AG09319 (cell line): Measurements from ENCODE around the gene DENND2A.
"Not testable (repeated sequence)": the region's sequence is repeated elsewhere in the genome, so short reads cannot be mapped to it uniquely, and the experiment has no call there.

Experiments used
- DNase-seq: peaks from one replicate; pipeline ENCODE4 v3.0.0-alpha.2; 2010; ENCODE audit warnings: low read depth; ENCODE audit errors: extremely low read depth
- CTCF ChIP-seq: IDR thresholded peaks from 2 replicates; pipeline ENCODE4 v1.5.1; 2011; ENCODE audit warnings: low read depth, mild to moderate bottlenecking, inconsistent platforms, low read length, moderate library complexity

The DENND2A gene

DNA sequence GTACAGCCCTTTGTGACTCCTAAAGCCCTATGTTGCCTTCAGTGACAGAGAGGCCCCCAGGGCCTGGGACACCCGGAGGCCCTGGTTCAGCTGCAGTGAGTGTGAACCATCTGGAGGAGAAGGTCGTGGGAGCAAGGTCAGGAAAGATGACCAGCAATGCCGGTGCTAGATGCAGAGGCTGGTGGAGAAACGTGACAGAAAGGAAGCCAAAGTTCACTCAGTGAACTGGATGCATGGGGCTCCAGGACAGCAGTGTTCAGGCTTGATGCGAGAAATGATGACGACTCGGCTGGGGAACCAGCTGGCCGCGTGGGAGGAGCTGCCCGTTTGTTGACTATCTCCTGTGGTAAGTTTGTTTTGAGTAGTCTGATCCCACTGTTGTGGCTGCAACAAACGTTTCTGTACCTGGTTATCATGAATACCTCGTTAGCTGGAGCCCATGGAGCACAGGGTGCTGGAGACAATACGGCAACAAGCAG, 107.2 kb downstream of the DENND2A start:
- TF ChIP-seq CTCF: no peak
- DNase-seq: no peak

DNA sequence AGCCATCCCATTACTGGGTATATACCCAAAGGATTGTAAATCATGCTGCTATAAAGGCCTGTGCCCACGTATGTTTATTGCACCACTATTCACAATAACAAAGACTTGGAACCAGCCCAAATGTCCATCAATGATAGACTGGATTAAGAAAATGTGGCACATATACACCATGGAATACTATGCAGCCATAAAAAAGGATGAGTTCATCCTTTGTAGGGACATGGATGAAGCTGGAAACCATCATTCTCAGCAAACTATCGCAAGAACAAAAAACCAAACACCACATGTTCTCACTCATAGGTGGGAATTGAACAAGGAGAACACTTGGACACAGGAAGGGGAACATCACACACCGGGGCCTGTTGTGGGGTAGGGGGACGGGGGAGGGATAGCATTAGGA, 111.2 kb downstream of the DENND2A start:
- DNase-seq: not testable (repeated sequence)

DNA sequence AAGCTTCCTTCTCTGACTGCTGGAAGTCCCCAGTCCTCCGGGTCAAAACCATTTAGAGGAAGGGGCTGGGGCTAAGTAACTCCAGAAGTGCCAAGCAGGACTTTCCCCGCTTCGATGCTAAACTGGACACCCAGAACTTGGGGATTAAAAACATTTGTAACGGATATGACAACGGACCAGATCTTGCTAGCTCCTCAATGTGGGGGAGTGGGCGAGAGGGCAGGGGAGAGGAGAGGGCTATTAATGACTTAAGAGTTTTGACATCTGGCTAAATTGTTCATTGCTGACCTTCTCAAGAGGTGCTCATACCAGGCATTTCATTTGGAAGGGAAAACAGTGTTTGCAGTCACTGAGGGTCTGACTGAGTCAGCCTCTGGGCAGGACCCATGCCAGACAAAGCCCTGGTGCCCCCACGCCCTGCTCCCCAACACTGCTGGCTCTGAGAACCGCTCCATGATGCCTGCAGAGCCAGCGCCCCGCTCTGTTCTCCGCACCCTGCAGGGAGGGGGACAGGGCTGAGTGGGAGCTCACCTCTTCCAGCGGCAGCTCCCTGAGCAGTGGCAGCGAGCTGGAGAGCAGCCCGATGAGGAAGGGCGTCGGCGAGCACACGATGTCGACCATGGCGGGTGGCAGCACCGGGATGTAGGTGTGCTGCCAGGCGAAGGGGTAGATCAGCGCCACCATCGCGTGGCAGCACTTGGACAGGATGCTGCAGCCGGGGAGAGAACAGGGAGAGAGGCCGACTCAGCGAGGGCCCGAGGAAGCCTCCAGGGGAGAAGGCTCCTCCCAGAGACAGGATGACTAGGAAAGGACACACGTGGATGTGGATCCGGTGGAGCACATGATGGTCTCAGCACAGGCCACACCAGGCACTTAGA, 113.6 kb downstream of the DENND2A start:
- TF ChIP-seq CTCF: no peak
- no peak for DNase-seq

DNA sequence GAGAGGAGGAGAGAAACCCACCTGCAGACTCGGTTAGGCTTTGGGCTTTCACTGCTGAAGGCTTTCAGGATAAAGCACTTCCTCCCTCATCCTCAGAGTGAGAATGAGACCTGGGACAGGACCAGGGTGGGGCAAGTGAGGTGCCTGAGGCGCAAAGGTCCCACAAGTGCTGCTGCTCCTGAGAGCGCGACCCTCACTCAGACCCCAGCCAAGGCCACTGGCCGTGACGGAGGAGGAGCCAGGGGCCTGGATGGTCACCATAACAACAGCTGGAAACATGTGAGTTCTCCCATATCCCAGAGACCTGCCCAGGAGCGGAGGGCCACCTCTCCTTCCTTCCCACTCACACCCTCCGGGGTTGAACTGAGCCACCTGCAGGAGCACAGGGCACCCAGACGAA, 114.4 kb downstream of the DENND2A start:
- no peak for TF ChIP-seq CTCF
- DNase-seq: no peak

DNA sequence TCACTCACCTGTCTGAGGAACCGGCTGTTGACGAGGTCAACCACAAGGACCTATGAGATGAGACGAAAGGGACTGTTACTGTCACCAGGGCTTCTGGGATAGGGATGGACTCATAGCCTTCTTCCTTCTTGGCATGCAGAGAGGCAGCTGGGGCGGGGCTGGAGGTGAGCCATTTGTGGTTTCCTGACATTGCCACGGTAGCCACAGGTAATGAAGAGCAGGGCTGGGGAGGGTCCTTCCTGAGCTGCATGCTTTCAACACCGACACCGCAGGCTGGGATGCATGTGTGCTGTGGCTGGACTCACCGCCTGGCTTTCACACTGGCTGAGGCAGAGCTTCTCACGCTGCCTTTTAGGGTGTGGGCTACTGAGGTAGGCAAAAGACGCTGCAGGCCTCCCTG, 114.9 kb downstream of the DENND2A start:
- DNase-seq: peak; percentile 29
- TF ChIP-seq CTCF: no peak

DNA sequence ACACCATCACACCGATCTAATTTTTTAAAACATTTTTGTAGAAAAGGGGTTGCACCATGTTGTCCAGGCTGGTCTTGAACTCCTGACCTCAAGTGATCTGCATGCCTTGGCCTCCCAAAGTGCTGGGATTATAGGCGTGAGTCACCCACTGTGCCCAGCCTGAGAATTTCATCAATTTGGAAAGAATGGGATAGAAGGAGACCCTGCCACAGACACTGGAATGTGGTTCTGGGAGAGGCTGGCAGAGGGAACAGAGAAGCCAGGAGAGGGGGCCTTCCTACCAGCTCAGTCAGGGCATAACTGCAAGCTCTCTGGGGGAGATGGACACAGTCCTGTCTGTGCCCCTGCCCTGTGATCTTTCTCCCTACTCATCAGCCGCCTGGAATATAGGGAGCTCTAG, 119.2 kb downstream of the DENND2A start:
- no peak for DNase-seq
- no peak; the same call in 1 of the 2 replicates for TF ChIP-seq CTCF

DNA sequence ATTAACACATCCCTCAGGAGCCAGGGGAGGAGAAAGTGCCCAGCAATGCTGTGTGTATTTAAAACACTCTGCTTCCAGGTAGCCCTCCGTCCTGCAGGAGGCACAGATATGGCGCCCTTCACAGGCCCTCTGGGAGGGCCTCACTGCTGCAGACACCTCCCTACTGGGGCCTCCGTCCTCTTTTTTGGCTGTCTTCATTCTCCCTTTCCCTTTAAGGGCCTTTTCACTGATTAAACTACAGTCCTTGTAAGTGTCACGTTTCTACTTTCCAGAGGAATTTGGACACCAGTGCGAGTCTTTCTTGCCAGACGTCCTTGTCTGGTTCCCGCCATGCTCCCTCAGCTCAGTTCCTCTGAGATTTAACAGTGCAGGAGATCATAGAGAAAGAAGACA, 121.6 kb downstream of the DENND2A start:
- no peak for DNase-seq
- TF ChIP-seq CTCF: no peak
